Measurements from ENCODE around the gene SESN1.
"Not testable (repeated sequence)": the region's sequence is repeated elsewhere in the genome, so short reads cannot be mapped to it uniquely, and the experiment has no call there.

Gene SESN1

DNA sequence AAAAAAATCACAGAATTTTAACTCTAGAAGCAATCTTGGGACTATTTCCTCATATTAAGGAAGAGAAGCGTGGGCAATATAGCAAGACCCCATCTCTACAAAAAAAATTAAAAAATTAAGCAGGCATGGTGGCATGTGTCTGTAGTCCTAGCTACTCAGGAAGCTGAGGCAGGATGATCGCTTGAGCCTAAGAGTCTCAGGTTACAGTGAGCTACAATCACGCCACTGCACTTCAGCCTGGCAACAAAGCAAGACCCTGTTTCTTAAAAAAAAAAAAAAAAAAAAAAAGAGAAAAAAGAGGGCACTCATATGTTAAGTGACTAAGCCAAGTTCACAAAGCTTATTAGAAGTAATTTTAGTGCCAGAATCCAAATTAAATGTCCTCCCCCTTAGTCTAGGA is 100.8 kb downstream of the SESN1 start:
- no peak for DNase-seq

DNA sequence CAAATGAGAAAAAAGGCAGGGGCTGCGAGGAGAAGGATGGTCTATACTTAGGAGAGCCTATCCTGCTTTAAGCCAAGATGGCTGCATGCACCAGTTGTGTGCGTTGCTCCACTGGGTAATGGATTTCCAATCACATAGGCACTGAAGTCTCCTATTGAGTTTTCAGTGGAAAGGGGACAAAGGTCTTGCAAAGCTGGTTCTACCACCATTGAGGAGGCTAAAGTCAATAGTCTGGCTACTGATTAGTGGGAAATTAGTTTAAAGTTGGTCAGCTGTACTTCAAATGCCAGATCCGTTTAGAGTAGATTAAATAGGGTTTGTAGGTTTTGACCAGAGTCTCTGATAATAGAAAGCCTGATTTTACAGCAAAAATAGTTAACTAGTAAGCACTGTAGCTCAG is 104.9 kb downstream of the SESN1 start:
- DNase-seq: no peak

DNA sequence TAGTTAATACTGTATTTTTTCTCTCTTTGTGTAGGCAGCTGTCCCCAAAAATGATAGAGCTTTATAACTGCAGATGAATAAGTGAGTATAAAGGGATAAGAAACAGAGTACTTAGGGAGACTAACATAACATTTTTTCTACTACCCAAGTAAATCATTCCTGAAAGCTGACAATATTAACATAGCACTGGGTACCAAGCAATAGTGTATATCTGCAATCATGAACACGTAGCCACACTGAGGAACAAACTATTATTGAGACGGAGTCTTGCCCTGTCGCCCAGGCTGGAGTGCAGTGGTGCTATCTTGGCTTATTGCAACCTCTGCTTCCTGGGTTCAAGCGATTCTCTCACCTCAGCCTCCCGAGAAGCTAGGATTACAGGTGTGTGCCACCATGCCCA is 105.9 kb downstream of the SESN1 start:
- DNase-seq: no peak

DNA sequence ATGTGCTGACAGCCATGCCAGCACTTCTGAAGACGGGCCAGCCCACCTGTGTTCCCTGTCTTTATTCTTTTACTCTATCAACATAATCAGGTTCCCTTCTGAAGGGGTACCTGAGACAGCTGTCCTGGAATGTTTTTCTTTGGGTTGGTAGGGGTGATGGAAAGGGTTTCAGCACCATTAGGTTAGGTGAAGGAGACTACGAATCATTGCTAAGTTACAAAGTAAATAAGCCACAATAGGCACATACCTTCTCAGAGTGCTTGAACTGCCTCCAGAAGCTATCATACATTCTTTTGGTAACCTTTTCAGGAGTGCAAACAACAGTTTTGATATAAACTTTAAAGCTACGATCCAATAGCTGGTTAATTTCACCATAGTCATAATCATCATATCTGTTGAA is 106.3 kb downstream of the SESN1 start:
- DNase-seq: no peak

DNA sequence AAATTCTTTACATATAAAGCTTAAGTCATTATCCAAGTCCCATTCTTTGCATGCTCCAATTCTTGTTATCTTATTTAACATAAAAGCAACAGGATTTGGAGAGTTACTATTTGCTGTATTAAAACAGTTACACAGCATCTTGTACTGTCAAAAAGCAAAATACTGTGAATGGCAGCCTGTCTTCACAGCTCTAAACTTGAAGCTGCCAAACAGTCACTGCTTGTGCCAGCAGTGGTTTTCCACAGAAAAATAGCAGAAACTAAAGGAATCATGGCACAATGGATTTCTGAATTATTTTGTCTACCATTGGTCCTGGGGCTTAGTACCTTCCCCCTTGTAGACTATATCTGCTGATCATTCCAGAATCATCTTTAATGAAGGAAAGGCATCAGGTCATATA is 107.5 kb downstream of the SESN1 start:
- no peak for DNase-seq

DNA sequence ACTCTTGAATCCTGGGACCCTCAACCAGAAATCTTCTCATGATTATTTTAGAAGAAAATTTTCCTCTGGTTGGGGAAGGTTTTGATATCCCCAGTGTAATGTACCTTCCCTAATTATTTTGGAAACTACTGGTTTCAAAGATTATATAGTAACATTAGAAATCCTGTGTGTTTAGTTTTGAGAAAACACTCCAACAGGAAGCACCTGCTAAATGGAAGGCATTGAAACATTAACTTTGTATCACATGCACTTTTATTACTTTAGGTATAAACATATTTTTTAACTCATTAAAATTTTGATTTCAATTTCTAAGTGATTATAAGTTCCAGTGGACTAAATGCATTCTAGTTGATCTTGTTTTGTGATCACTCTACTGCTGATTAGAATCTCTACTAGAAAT is 109.3 kb downstream of the SESN1 start:
- no peak for DNase-seq

DNA sequence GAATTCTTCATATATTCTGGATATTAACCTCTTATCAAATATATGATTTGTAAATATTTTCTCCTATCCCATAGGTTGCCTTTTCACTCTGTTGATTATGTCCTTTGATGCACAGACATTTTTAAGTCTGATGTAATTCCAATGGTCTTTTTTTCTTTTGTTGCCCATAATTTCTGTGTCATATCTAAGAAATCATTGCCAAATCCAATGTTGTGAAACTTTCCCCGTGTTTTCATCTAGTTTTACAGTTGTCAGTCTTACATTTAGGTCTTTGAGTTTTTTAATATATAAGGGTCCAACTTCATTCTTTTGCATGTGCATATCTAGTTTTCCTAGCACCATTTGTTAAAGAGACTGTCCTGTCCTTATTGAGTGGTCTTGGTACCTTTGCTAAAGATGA is 111.5 kb downstream of the SESN1 start:
- no peak for DNase-seq

DNA sequence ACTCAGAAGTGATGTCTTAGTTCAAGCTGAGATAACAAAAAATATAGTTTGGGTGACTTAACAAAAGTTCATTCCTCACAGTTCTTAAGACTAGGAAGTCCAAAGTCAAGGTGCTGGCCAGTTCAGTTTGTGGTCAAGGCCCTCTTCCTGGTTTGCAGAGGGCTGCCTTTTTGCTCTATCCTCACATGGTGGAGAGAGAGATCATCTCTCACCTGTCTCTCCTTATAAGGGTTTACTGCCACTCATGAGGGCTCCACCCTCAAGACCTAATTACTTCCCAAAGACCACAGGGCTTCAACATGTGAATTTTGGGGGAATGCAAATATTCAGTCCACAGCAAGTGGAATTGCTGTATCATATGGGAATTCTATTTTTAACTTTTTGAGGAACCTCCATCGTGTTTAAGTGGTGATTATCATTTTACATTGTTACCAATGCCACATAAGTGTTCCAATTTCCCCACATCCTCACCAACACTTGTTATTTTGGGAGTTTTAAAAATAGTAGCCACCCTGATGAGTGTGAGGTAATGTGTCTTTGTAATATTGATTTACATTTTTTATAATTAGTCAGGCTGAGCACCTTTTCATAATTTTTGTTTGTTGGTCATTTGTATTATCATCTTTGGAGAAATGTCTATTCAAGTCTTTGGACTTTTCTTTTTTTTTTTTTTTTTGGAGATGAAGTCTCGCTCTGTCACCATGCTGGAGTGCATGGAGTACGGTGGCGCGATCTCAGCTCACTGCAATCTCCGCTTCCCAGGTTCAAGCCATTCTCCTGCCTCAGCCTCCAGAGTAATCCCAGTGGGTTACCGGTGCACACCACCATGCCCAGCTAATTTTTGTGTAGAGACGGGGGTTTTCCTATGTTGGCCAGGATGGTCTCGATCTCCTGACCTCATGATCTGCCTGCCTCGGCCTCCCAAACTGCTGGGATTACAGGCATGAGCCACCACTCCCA is 112.2 kb downstream of the SESN1 start:
- DNase-seq: no peak

DNA sequence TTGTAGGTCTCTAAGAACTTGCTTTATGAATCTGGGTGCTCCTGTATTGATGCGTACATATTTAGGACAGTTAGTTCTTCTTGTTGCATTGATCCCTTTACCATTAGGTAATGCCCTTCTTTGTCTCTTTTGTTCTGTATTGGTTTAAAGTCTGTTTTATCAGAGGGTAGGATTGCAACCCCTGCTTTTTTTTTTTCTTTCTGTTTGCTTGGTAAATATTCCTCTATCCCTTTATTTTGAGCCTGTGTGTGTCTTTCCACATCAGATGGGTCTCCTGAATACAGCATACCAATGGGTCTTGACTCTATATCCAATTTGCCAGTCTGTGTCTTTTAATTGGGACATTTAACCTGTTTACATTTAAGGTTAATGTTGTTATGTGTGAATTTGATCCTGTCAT is 116.0 kb downstream of the SESN1 start:
- not testable (repeated sequence) for DNase-seq

DNA sequence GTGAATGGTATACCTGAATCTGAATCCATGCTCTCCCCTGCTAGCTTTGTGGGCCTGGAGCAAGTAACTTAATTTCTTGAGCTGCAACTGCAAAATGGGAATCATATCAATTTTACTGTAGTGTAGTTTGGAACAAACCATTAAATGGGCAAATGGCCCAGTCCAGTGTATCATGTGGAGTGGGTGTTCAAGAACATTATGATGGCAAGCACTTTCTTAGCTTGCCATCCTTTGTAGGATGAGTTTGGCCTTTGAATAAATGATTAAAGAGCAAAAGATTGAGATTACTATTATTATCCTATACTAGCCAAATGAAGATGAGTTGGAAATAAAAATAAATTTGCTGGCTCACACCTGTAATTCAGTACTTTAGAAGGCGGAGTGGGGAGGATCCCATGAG is 120.4 kb downstream of the SESN1 start:
- no peak for DNase-seq

DNA sequence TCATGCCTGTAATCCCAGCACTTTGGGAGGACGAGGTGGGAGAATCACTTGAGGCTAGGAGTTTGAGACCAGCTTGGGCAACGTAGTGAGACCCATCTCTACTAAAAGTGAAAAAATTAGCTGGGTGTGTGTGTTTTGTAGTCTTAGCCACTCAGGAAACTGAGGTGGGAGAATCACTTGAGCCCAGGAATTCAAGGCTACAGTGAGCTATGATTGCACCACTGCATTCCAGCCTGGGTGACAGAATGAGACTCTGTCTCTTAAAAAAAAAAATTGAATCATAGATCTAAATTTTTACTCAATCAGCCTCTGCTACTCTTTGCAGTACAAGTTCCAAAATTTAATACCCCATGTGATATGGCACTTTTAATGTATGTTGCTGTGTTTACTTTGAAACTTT is 124.9 kb downstream of the SESN1 start:
- no peak for DNase-seq

DNA sequence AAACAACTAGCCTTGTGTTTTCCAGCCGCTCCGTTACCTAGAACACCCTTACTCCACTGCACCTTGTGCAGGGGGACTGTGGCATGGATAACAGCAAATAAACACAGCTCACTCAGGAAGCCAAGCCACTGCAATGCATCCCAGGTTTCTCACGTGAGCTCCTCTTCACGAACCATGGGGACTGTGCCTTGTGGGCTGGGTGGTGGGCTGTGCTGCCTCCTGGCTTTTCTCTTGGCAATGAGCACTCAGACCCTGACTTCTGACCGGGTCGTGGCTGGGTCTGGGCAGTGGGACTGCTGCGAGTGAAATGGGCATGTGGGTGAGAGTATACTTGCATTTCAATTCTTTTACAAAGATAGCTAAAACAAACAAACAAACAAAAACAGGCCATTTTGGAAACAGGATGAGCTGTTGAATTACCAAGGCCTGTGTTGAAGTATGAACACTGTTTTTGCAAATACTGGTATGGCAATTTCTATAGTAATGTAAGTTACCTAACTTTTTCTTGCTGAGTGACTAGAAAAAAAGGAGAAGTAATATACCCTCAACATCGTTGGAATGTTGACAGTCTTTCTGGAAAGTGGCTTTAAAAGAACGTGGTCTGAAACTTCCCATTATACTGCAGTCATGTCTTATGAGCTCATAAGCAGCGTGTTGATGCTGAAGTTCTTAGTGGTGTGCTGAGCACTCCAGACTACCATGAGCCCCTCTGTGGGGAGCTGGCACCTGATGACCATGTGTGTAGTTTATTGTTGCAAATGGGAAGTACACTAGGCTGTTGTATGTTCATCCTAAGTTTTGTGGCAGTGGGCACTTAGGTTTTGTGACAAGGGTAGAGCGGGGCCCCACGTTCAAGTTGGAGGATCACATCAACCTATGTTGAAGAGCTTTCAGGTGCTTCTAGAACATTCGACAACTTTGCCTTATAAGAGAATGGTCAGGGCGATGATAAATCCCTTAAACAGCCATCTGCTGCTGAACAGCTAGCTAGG is 126.0 kb downstream of the SESN1 start:
- no peak for DNase-seq

DNA sequence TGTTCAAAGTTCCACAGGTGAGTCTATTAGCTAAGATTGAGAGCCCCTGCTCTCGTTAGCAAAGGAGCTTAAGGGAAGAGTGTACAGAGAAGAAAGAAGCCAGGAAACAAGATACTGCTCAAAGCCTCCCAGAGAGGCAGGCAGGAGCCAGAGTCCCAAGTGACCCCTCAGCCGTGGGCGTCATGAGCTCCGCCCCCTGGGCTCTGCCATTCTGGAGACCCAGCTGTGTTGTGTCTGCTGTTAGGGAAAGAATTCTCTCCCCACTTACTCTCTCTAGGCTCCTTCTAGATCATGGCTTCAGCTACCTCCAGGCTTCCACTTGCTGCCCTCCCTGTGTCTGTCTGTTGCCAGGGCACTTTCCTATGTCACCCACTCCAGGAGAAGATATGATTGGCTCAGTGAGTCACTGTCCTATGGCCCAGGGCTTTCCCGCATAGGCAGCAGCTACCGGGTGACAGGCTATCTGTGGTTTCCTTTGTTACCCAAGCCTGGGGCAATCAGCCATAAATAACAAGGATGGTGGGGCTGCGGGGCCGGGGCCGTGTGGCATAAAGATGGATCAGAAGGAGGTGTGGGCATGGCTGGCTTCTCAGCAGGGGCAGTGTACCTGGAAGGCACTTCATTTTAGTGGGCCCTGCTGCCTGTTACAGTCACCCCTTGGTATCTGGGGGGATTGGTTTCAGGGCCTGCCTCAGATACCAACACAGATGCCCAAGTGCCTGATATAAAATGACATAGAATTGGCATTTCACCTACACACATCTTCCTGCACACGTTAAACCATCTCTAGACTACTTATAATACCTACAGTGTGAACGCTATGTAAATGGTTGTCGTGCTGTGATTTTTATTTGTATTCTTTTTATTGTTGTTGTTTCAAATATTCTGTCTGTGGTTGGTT is 127.5 kb downstream of the SESN1 start:
- DNase-seq: no peak

DNA sequence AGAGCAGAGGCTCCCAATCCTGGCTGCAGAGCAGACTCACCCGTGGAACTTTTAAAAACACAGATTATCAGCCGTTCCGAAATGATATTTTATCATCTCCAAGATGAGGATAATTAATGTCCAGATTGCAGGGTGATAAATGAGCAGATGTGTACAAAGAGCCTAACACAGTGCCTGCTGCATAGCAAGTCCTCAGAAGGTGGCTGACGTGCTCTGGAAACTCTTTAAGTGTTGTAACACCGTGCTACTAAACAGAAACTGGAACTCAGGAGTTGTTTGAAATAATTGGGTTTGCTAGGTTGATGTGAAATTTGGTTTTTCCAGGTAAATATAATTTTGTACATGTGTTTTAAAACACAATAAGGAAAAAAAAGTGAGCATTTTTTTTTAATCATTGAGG is 128.4 kb downstream of the SESN1 start:
- no peak for DNase-seq

DNA sequence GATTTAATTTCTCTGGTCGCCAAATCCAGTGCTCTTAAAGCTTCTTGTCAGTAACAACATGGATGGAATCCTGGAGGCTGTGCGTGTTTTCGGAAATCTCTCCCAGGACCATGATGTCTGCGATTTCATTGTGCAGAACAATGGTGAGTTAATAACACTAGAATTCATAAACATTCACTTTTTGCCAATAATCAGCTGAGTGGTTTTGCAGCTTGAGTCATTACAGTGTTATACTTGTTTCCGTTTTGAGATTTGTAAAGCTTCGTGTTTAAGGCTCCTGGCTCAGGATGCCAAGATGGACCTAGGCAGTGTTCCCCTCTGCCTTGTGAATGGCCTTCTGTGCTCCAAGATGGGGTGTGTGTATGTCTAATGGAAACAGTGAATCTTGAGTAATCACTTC is 132.7 kb downstream of the SESN1 start:
- DNase-seq: no peak

DNA sequence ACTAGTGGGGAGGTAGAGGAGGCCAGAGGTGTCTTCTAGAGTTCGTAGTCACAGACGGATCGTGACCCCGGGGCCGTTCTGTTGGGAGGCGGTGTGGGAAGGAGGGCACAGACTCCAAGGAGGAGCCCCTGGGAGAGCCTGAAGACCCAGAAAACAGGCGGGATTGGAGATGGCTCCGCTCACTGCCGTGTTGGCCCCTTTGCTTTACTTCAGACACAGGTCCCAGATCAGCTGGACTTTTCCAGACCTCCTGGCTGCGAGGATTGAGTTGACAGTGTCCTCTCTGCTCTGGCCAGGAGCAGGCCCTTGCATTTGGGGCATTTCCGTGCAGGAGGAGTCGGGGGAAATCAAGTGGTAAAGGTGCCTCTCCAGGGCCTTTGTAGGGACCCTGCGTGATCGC is 133.6 kb downstream of the SESN1 start:
- no peak for DNase-seq

DNA sequence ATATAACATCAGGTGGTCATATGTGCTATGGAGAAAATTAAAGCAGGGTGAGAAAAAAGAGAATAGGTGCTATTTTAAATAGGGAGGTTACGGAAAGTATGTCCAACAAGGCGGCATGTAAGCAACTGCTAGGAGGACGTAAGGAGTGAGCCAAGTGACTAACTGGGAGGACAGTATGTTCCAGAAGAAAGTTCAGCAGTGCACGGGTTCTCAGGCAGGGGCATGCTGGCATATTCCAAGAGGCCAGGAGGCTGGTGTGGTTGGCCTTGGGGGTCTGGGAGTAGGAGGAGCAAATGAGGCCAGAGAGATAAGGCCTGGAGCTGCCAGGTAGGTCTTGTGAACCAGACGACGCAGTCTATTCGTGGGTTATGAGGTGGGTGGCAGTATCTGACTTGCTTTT is 134.0 kb downstream of the SESN1 start:
- no peak for DNase-seq

DNA sequence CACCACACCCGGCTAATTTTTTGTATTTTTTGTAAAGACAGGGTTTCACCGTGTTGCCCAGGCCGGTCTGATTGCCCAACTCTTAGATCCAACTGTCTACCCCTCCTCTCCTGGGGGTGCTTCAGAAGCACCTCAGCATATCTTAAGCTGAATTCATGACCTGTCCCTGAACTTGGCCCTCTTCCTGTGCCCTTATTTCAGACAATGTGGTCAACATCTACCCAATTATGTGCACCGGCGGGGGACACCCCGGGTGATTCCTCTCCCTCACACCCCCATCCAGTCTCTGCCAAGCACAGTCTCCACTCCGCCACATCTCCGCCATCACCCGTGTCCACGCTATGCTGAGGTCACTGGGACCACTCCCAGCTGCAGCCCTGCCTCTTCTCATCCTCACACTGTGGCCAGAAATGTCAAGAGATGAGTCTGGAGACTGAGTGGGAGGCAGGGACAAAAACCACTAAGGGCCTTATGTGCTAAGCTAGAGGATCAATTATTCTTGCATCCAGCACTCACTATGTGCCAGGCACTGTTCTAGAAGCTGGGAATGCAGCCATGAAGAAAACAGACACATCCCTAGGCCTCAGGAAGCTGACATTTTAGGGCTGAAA is 134.6 kb downstream of the SESN1 start:
- DNase-seq: no peak

DNA sequence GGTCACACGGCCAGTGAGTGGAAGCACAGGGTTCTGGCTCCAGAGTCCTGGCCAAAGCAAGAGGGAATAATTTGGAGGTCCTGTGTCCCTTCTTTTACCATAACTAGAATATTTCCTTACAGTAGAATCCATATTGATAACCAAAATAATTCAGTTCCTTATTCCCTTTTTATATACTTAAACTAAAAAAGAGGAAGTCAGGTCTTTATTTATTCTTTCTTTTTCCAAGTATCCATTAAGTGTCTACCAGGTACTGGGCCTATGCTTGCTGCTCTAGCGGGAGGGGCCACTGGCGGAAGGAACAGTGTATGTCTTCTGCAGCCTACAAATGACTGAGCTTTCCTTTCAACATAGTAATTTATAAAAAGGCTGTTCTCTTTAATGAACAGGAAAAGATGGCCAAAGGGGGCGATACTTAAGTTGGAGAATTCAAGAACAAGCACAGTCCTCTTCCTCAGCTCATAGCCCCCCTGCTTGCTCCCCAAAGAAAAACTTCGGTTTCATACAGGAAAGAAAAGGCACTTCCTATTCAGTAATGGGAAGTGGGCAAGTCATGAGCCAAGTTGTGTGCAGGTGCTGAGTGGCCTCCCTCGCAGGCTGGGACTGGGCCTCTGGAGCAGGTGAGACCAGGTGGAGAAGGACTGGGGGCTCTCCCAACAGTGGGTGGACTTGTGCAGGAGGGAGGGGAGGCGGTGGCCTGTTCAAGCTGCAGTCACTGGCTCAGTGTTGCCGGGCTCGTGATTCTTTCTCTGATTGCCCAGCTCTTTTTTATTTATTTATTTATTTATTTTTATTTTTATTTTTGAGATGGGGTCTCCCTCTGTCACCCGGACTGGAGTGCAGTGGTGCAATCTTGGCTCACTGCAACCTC is 135.5 kb downstream of the SESN1 start:
- no peak for DNase-seq

DNA sequence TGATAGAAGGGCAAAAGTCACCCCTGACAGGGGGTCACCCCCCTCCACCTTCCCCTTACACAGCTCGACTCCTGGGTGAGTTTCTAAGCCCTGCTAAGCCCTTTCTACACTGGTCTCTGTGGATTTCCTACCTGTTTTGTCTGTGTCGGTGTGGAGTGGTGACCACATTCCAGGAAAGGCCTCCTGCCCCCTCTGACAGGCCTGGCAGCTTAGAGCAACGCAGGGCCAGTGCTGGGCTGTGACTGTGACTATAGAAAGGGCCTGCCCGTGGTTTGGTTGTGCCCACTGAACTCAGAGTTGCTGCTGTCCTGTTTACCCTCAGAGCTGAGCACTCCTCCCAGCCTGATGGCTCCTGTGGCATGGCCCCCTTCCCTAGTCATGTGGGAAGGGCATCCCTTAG is 137.4 kb downstream of the SESN1 start:
- DNase-seq: no peak

DNA sequence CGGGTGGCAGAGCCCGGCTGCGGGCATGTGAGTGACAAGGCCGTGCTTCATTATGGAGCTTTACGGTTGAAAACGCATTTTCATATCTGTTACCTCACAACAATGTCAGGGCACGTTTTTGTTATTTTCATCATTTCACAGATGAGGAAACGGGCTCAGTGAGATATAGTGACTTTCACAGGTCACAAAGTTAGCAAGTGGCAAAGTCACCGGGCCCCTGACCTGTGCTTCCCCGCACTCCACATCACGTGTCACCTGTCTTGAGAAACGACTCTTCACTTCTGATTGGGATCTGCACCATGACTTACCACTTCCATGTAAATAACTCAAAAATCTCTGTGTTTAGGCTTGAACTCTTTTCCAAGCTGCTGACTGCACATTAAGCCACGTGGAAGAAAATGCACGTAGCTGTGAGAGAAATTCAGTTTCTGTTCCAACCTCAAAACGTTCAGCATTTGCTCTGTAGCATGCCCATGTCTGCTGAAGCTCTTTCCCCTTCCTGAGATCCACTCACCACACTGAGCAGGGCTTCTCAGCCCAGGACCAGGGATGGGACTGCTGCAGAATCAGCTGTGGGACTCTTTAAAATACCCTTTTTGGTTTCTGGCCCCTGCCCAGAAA is 139.2 kb downstream of the SESN1 start:
- no peak for DNase-seq

Measured in activated CD8-positive, alpha-beta memory T cell treated with anti-CD3 and anti-CD28 coated beads, Interleukin-2, amount 50 U/mL, for 4 hours (primary cell).